KOPT-K1 (cell line): ENCODE data around the gene CLDN14.

Experiments
- H3K27ac ChIP-seq: fragments of 200-600 bp; sonication (generic); 2 replicates; pipeline ENCODE4 v1.5.1; 2016; ENCODE audit warnings: antibody characterized with exemption, mild to moderate bottlenecking, low read depth, low read length; ENCODE audit not compliant: poor library complexity, severe bottlenecking
- H3K36me3 ChIP-seq: fragments of 200-600 bp; sonication (generic); 2 replicates; pipeline ENCODE4 v1.5.1; 2017; ENCODE audit warnings: antibody characterized with exemption, mild to moderate bottlenecking, low read length, moderate library complexity; ENCODE audit not compliant: insufficient read depth
- H3K9me3 ChIP-seq: fragments of 200-600 bp; sonication (generic); 2 replicates; pipeline ENCODE4 v1.5.1; 2017; ENCODE audit warnings: antibody characterized with exemption, low read length, mild to moderate bottlenecking; ENCODE audit not compliant: insufficient read depth, poor library complexity, severe bottlenecking

The CLDN14 gene

GRCh38 chr21:36470294-36470693 is 9.6 kb downstream of the CLDN14 start:
- Histone ChIP-seq H3K36me3 (no peaks in the 10 kb centered on the region), H3K27ac (no peak overlapping the region), H3K9me3 (peaks cover 4% of the 10 kb centered on the region)

DNA sequence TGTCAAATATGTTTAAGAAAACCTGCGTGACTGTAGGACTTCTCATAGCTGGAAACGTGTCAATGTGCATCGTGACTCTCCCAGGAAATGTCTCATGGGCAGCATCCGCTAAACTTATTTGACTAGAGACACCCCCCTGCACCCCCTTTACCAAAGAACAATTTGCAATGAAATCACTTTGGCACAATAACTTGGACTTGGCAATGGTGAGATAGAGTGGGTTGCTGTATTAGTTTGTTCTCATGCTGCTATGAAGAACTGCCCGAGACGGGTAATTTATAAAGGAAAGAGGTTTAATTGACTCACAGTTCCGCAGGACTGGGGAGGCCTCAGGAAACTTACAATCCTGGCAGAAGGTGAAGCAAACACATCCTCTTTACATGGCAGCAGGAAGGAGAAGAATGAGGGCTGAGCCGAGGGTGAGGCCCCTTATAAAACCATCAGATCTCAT is 13.8 kb downstream of the CLDN14 start:
- Histone ChIP-seq H3K9me3 (no peaks in the 10 kb centered on the region), H3K36me3 (no peaks in the 10 kb centered on the region), H3K27ac (no peak overlapping the region)

DNA sequence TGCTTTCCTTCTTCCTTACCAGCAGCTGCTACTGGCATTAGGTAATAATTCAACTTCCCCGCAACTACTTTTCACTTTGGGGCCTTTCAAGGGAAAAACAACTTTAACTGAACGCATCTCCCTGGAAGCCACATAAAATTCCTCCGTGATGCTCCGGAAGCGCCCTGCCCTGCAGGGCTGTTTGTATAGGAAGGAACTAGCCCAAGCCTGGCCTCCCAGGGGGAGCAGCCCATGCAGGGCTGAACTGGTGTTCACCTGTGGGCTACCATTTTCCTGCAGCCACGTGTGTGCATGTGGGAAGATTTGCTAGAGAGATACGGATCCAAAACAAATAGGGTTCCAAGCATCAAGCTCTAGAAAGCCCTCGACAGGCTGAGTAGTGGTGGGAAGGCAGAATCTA is 14.4 kb downstream of the CLDN14 start:
- no peaks in the 10 kb centered on the region for H3K9me3 ChIP-seq
- no peaks in the 10 kb centered on the region for H3K36me3 ChIP-seq

GRCh38 chr21:36464590-36464989 is 15.3 kb downstream of the CLDN14 start:
- H3K27ac ChIP-seq, result no peak overlapping the region
- no peaks in the 10 kb centered on the region for H3K9me3 ChIP-seq
- H3K36me3 ChIP-seq, result no peaks in the 10 kb centered on the region

More for the DNA sequence above, 14.4 kb downstream of the CLDN14 start:
- H3K27ac ChIP-seq, result no peak overlapping the region

DNA sequence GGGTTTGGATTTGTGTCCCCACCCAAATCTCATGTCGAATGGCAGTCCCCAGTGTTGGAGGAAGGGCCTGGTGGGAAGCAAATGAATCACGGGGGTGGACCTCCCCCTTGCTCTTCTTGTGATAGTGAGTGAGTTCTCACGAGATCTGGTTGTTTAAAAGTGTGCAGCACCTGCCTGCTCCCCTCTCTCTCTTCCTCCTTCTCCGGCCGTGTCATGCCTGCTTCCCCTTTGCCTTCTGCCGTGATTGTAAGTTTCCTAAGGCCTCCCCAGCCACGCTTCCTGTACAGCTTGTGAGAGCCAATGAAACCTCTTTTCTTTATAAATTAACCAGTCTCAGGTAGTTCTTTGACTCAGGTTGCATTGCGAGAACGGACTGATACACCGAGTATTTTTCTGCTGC is 15.9 kb downstream of the CLDN14 start:
- Histone ChIP-seq H3K36me3 (no peaks in the 10 kb centered on the region), H3K27ac (no peak overlapping the region), H3K9me3 (no peaks in the 10 kb centered on the region)

DNA sequence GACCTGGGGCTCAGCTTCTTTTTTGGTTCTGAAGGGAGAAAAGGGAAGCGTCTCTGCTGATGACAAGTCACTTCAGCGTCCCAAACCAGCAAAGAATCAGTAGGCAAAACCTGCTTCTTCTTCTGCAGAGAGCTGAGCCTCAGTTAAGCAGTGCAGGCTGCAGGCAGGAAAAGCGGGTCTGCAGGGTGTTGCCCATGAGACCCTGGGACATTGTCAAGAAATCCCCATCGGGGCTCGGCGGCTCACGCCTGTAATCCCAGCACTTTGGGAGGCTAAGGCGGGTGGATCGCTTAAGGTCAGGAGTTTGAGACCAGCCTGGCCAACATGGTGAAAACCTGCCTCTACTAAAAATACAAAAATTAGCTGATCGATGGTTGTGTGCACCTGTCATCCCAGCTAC is 16.7 kb downstream of the CLDN14 start:
- H3K9me3 ChIP-seq, result no peaks in the 10 kb centered on the region
- no peaks in the 10 kb centered on the region for H3K36me3 ChIP-seq
- H3K27ac ChIP-seq, result no peak overlapping the region

GRCh38 chr21:36461918-36462486 is 17.9 kb downstream of the CLDN14 start:
- no peak overlapping the region for H3K27ac ChIP-seq
- H3K36me3 ChIP-seq, result no peaks in the 10 kb centered on the region
- H3K9me3 ChIP-seq, result no peaks in the 10 kb centered on the region

DNA sequence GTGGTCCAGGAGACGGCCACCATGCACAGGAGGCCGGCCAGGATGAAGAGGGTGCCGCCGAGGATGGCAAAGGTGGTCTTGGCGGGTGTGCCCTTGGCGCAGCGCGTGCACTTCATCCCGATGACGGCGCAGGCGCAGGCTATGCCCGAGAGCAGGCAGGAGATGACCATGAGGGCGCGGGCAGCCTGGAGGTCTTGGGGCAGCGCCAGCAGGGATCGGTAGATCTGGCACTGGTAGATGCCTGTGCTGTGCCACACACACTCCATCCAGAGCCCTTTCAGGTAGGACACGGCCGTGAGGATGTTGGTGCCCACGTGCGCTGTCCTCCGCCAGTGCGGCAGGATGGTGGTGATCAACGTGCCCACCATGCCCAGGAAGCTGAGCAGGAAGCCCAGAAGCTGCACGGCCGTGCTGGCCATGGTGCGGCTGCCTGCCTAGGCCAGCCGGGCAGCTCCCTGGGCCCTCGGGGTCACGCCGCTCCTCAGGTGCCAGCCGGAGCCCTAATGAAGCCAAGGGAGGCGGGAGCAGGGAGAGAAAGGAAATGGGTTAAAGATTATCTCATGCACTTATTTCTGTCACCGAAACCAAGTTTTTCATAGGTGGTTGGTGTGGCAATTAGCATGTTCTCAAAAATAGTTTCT is 18.5 kb downstream of the CLDN14 start:
- H3K9me3 ChIP-seq, result no peaks in the 10 kb centered on the region
- no peaks in the 10 kb centered on the region for H3K36me3 ChIP-seq
- no peak overlapping the region for H3K27ac ChIP-seq

- Histone ChIP-seq H3K9me3 (no peaks in the 10 kb centered on the region), H3K27ac (no peak overlapping the region), H3K36me3 (no peaks in the 10 kb centered on the region)
These were observed 19.1 kb downstream of the CLDN14 start for GRCh38 chr21:36460866-36461265.

- Histone ChIP-seq H3K27ac (no peak overlapping the region), H3K36me3 (no peaks in the 10 kb centered on the region), H3K9me3 (no peaks in the 10 kb centered on the region)
These were observed 20.8 kb downstream of the CLDN14 start for GRCh38 chr21:36459098-36459497.

GRCh38 chr21:36456729-36457414 is 23.1 kb downstream of the CLDN14 start:
- Histone ChIP-seq H3K9me3 (no peaks in the 10 kb centered on the region), H3K27ac (no peak overlapping the region), H3K36me3 (no peaks in the 10 kb centered on the region)

DNA sequence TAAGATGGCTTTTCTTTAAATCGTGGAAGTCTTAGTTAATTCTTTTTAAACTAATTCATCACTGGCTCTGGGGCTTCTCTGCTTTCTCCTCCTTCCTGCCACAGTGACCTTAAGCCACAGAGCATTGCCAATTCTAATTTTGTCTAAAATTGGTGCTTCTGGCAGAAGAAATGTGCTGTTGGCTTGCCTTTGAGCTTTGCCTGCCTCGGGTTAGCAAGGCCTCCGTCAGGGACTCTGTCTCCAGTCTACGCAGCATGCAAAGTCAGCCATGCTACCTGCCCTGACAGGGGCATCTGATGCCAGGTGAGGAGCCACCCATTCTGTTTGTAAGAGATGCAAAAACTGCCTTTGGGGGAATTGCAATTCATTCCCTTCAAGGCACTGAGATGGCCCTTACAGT is 25.2 kb downstream of the CLDN14 start:
- Histone ChIP-seq H3K36me3 (no peaks in the 10 kb centered on the region), H3K9me3 (no peaks in the 10 kb centered on the region), H3K27ac (no peak overlapping the region)

GRCh38 chr21:36454093-36454531 is 25.8 kb downstream of the CLDN14 start:
- no peak overlapping the region for H3K27ac ChIP-seq
- H3K9me3 ChIP-seq, result no peaks in the 10 kb centered on the region
- H3K36me3 ChIP-seq, result no peaks in the 10 kb centered on the region

GRCh38 chr21:36452281-36452825 is 27.6 kb downstream of the CLDN14 start:
- H3K9me3 ChIP-seq, result no peaks in the 10 kb centered on the region
- H3K36me3 ChIP-seq, result no peaks in the 10 kb centered on the region
- H3K27ac ChIP-seq, result no peak overlapping the region

DNA sequence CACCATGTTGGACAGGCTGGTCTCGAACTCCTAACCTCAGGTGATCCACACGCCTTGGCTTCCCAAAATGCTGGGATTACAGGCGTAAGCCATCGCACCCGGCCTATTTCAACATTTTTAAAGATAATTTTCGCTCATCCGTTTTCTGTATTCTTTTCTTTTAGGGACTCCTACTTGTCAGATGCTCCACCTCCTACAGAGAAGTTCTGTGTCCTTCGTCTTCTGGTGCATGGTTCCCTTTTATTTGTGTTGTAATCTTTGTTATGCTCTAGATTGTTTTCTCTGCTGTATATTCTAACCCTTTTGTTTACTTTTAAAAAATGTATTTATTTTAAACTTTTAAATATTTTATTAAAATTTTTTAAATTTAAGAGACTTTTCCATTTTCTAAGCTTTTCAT is 28.4 kb downstream of the CLDN14 start:
- Histone ChIP-seq H3K36me3 (no peaks in the 10 kb centered on the region), H3K9me3 (no peaks in the 10 kb centered on the region), H3K27ac (no peak overlapping the region)
